ENCODE results near the gene NDUFA8. TPM values are rescaled to one million over a fixed set of nuclear protein-coding genes. Genes with fewer than 3 reads are reported as not detected.

The NDUFA8 gene
- total and polyA plus RNA-seq, 8 donors: 42.9 to 61.5 (median 49.9) TPM

GRCh38 chr9:122192914-122193525, 33.4 kb upstream of the NDUFA8 start:
- Histone ChIP-seq H3K4me3 (no peak overlapping the region), H3K4me1 (no peaks in the 10 kb centered on the region), H3K27ac (no peak overlapping the region), H3K27me3 (peaks cover 0 to 9% of the 10 kb centered on the region in 2 donors), H3K36me3 (no peaks in the 10 kb centered on the region), H3K9me3 (no peaks in the 10 kb centered on the region)
- DNase-seq (no peak), ATAC-seq (no peak)
- no peak for TF ChIP-seq CTCF (IDR thresholded peaks at IDR 0.05)
- intact Hi-C loops (cut with DNase I): no loop called here

GRCh38 chr9:122192261-122192875, 32.8 kb upstream of the NDUFA8 start:
- intact Hi-C loops (cut with DNase I): no loop called here
- H3K9me3 ChIP-seq: no peaks in the 10 kb centered on the region
- H3K27ac ChIP-seq: no peak overlapping the region
- no peak for DNase-seq
- H3K36me3 ChIP-seq: no peaks in the 10 kb centered on the region
- no peaks in the 10 kb centered on the region for H3K4me1 ChIP-seq
- TF ChIP-seq CTCF (IDR thresholded peaks at IDR 0.05): no peak
- H3K4me3 ChIP-seq: no peak overlapping the region
- peaks cover 0 to 3% of the 10 kb centered on the region in 2 donors for H3K27me3 ChIP-seq
- peak; percentile 34 for ATAC-seq

- Histone ChIP-seq H3K4me1 (no peaks in the 10 kb centered on the region), H3K27ac (no peak overlapping the region), H3K27me3 (no peaks in the 10 kb centered on the region), H3K4me3 (no peak overlapping the region), H3K36me3 (no peaks in the 10 kb centered on the region), H3K9me3 (no peaks in the 10 kb centered on the region)
- intact Hi-C loops (cut with DNase I): no loop called here
- no peak for DNase-seq
- TF ChIP-seq CTCF (IDR thresholded peaks at IDR 0.05): no peak
- no peak for ATAC-seq
These were observed 32.0 kb upstream of the NDUFA8 start for GRCh38 chr9:122191584-122191983.

GRCh38 chr9:122190597-122191381, 31.2 kb upstream of the NDUFA8 start:
- H3K9me3 ChIP-seq: no peaks in the 10 kb centered on the region
- H3K27me3 ChIP-seq: no peaks in the 10 kb centered on the region
- peak; percentile 84 for ATAC-seq
- no peak overlapping the region for H3K27ac ChIP-seq
- no peaks in the 10 kb centered on the region for H3K4me1 ChIP-seq
- intact Hi-C loops (cut with DNase I): no loop called here
- TF ChIP-seq CTCF (IDR thresholded peaks at IDR 0.05): no peak
- H3K36me3 ChIP-seq: no peaks in the 10 kb centered on the region
- no peak overlapping the region for H3K4me3 ChIP-seq
- peak in 1 of 4 donors; percentile 63 for DNase-seq

GRCh38 chr9:122188369-122188768, 28.8 kb upstream of the NDUFA8 start:
- Histone ChIP-seq H3K27ac (no peak overlapping the region), H3K27me3 (no peaks in the 10 kb centered on the region), H3K9me3 (no peaks in the 10 kb centered on the region), H3K4me1 (no peaks in the 10 kb centered on the region), H3K36me3 (no peaks in the 10 kb centered on the region), H3K4me3 (no peak overlapping the region)
- intact Hi-C loops (cut with DNase I): no loop called here
- ATAC-seq (no peak), DNase-seq (no peak)
- no peak for TF ChIP-seq CTCF (IDR thresholded peaks at IDR 0.05)
